AG04450 (cell line): ENCODE measurements around the gene MPZL1. TPM values are rescaled to one million over a fixed set of nuclear protein-coding genes. Genes with fewer than 3 reads are reported as not detected.
A peak's percentile ranks its signal among the peaks of the same experiment; 100 is the strongest.

Experiments used
- CTCF ChIA-PET: fragments of 300-600, 350-600 bp; formaldehyde crosslinking; extraction: SDS; loops from one replicate; lab custom pipeline; 2022; ENCODE audit warnings: antibody characterized with exemption, inconsistent platforms; lab: Charles Lee
- POLR2A ChIA-PET: fragments of 350-600 bp; formaldehyde crosslinking; extraction: SDS; loops from one replicate; lab custom pipeline; 2021; ENCODE audit warnings: antibody characterized with exemption, inconsistent platforms; lab: Yijun Ruan, JAX
- DNase-seq: peaks from one replicate; pipeline ENCODE4 v3.0.0-alpha.2; 2011; ENCODE audit warnings: low read depth, low spot score
- H3K27ac ChIP-seq: one replicate; pipeline ENCODE4 v1.5.1; 2012; ENCODE audit warnings: low read depth, low read length, control low read depth
- H3K27me3 ChIP-seq: one replicate; pipeline ENCODE4 v1.6.0; 2012; ENCODE audit warnings: low read length; ENCODE audit not compliant: control insufficient read depth, insufficient read depth
- H3K4me3 ChIP-seq: 2 replicates; pipeline ENCODE4 v1.5.1; 2011; ENCODE audit warnings: mild to moderate bottlenecking, low read depth, low read length, control low read depth
- H3K9me3 ChIP-seq: 2 replicates; pipeline ENCODE4 v1.5.1; 2012; ENCODE audit warnings: low read length; ENCODE audit not compliant: control insufficient read depth, insufficient read depth
- polyA plus RNA-seq: library from polyadenylated mRNA; depleted of rRNA; stranded (reverse); fragments of >200 nt; gene quantifications from 2 replicates; pipeline ENCODE4 v1.2.3, GENCODE V29; 2011
- TF ChIP-seq, protein P1 (sequence below): IDR thresholded peaks from 2 replicates; pipeline ENCODE4 v1.5.1; 2011; ENCODE audit warnings: low read depth, low read length, control low read depth, inconsistent platforms

Gene MPZL1
- polyA plus RNA-seq, 1 experiment, result 198 TPM

GRCh38 chr1:167808104-167808503 is 86.3 kb downstream of the MPZL1 start:
- H3K9me3 ChIP-seq, result peaks cover 9% of the 10 kb centered on the region; the same call in 1 of the 2 replicates
- TF ChIP-seq, protein P1, sequence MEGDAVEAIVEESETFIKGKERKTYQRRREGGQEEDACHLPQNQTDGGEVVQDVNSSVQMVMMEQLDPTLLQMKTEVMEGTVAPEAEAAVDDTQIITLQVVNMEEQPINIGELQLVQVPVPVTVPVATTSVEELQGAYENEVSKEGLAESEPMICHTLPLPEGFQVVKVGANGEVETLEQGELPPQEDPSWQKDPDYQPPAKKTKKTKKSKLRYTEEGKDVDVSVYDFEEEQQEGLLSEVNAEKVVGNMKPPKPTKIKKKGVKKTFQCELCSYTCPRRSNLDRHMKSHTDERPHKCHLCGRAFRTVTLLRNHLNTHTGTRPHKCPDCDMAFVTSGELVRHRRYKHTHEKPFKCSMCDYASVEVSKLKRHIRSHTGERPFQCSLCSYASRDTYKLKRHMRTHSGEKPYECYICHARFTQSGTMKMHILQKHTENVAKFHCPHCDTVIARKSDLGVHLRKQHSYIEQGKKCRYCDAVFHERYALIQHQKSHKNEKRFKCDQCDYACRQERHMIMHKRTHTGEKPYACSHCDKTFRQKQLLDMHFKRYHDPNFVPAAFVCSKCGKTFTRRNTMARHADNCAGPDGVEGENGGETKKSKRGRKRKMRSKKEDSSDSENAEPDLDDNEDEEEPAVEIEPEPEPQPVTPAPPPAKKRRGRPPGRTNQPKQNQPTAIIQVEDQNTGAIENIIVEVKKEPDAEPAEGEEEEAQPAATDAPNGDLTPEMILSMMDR, result no peak
- CTCF ChIA-PET, result interaction anchor here (1.2 to 1.4 kb wide), 4 partner anchors 11 to 274 kb away, joined by 3 to 7 read pairs (median 4); no protein-coding TSS in a partner anchor
- H3K4me3 ChIP-seq, result no peak overlapping the region
- no peak for DNase-seq
- H3K27ac ChIP-seq, result no peak overlapping the region
- H3K27me3 ChIP-seq, result no peaks in the 10 kb centered on the region
- POLR2A ChIA-PET, result interaction anchor here (0.5 kb wide), 1 partner anchor 22 kb away, joined by 3 read pairs; no protein-coding TSS in a partner anchor

DNA sequence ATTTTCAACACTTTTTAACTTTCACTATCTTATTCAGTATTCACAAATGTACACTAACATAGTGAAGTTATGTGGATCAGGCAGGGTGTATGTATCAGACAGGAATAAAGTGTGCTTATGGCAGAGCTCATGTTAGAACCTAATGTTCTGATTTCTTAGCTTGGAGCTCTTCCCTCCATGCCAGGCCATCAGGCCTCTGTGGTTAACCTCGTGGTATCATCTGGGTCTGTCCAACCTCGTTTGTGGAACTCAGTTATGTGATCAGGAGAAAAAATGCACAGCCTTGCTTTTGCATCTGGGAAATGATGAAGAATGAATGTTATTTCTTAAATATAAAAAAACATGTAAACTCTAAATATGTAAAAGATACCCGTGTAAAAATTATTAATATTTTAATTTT is 86.9 kb downstream of the MPZL1 start:
- Histone ChIP-seq H3K4me3 (no peak overlapping the region), H3K27me3 (no peaks in the 10 kb centered on the region), H3K27ac (no peak overlapping the region), H3K9me3 (peaks cover 9% of the 10 kb centered on the region; the same call in 1 of the 2 replicates)
- DNase-seq, result no peak
- TF ChIP-seq, protein P1, result no peak
- CTCF ChIA-PET, result interaction anchor here (1.4 kb wide), 1 partner anchor 121 kb away, joined by 4 read pairs; no protein-coding TSS in a partner anchor
- POLR2A ChIA-PET, result no interaction called here

- DNase-seq, result no peak
- Histone ChIP-seq H3K4me3 (no peak overlapping the region), H3K27ac (no peak overlapping the region), H3K9me3 (no peaks in the 10 kb centered on the region), H3K27me3 (no peaks in the 10 kb centered on the region)
- TF ChIP-seq, protein P1, result no peak
- POLR2A ChIA-PET, result no interaction called here
- CTCF ChIA-PET, result interaction anchor here (0.8 to 1.9 kb wide), 2 partner anchors 10 to 269 kb away, joined by 3 to 6 read pairs; no protein-coding TSS in a partner anchor
Measured at GRCh38 chr1:167812972-167813371, 91.2 kb downstream of the MPZL1 start.

- TF ChIP-seq, protein P1, result no peak
- POLR2A ChIA-PET, result no interaction called here
Measured at GRCh38 chr1:167815650-167816049, 93.9 kb downstream of the MPZL1 start.

GRCh38 chr1:167819849-167820683 is 98.3 kb downstream of the MPZL1 start:
- no peaks in the 10 kb centered on the region for H3K9me3 ChIP-seq
- POLR2A ChIA-PET, result no interaction called here
- H3K27me3 ChIP-seq, result no peaks in the 10 kb centered on the region
- H3K4me3 ChIP-seq, result peak overlapping the region; percentile 37; the same call in 1 of the 2 replicates
- DNase-seq, result peak; percentile 63
- CTCF ChIA-PET, result interaction anchor here (0.9 to 1.4 kb wide), 3 partner anchors 12 to 132 kb away, joined by 3 read pairs; no protein-coding TSS in a partner anchor
- H3K27ac ChIP-seq, result peak overlapping the region; percentile 90
- TF ChIP-seq, protein P1, result no peak

More at GRCh38 chr1:167815650-167816049, 93.9 kb downstream of the MPZL1 start:
- Histone ChIP-seq H3K27ac (no peak overlapping the region), H3K4me3 (no peak overlapping the region), H3K27me3 (no peaks in the 10 kb centered on the region), H3K9me3 (no peaks in the 10 kb centered on the region)
- DNase-seq, result no peak
- CTCF ChIA-PET, result interaction anchor here (1.0 kb wide), 1 partner anchor 13 kb away, joined by 4 read pairs; no protein-coding TSS in a partner anchor
